IPS-18c (cell line): ENCODE results near the gene MAP4K3.
"Not testable (repeated sequence)": the region's sequence is repeated elsewhere in the genome, so short reads cannot be mapped to it uniquely, and the experiment has no call there.

ENCODE experiments used
- H3K4me3 ChIP-seq: 2 replicates; pipeline ENCODE4 v1.7.0; 2013; ENCODE audit warnings: low read depth, mild to moderate bottlenecking, low read length, moderate library complexity; ENCODE audit not compliant: insufficient read depth
- H3K9me3 ChIP-seq: one replicate; pipeline ENCODE4 v1.6.1; 2013; ENCODE audit warnings: mild to moderate bottlenecking, low read length, moderate library complexity; ENCODE audit not compliant: control insufficient read depth, insufficient read depth

Gene MAP4K3

GRCh38 chr2:39300044-39300978 is 136.8 kb downstream of the MAP4K3 start:
- H3K4me3 ChIP-seq = no peak overlapping the region
- H3K9me3 ChIP-seq = no peaks in the 10 kb centered on the region

GRCh38 chr2:39290433-39290832 is 146.7 kb downstream of the MAP4K3 start:
- Histone ChIP-seq H3K9me3 (no peaks in the 10 kb centered on the region), H3K4me3 (no peak overlapping the region)

DNA sequence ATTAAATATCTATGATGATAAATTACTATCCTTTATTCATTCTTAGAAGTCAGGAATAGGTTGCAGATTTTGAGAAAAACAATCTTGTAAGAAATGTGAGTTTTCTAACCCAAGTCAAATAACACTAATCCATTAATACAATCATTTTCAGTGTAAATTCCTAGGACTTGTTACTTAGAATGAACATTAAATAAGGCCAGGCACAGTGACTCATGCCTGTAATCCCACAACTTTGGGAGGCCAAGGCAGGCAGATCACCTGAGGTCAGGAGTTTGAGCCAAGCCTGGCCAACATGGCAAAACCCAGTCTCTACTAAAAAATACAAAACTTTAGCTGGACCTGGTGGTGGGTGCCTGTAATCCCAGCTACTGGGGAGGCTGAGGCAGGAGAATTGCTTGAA is 147.5 kb downstream of the MAP4K3 start:
- H3K4me3 ChIP-seq = no peak overlapping the region

DNA sequence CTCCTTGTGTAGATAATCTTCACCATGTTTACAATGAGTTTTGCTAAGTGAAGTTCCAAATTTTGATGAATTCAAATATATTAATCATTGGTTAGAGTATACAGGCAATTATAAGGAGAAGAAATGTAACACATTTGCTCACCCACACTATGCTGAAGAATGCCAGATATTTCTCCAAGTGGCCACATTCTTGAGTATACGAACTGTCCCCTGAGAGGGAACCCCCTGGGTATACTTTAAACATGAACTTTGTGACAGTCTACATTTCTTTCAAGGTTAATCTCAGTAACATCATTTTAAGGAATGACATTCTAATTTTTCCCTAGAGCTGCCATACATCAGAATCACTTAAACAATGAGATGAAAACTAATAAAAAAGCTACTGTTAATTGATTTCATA is 153.5 kb downstream of the MAP4K3 start:
- H3K4me3 ChIP-seq = no peak overlapping the region
- H3K9me3 ChIP-seq = no peaks in the 10 kb centered on the region

More for the DNA sequence above, 147.5 kb downstream of the MAP4K3 start:
- H3K9me3 ChIP-seq = no peaks in the 10 kb centered on the region

GRCh38 chr2:39281391-39281790 is 155.7 kb downstream of the MAP4K3 start:
- H3K9me3 ChIP-seq = no peaks in the 10 kb centered on the region
- H3K4me3 ChIP-seq = no peak overlapping the region

DNA sequence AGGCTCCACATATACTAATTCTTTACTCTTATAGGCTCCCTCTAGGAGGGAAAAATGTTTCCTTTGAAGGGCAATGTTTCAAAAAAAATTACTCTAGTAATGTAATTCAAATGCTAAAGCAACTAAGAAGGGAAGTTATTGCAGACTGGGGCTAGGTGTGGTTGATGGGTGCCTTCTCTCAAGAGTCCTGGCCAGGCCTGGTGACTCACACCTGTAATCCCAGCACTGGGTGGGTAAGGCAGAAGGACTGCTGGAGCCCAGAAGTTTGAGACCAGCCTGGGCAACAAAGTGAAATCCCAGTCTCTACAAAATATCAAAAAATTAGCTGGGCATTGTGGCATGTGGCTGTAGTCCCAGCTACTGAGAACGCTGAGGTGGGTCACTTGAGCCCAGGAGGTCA is 162.1 kb downstream of the MAP4K3 start:
- no peaks in the 10 kb centered on the region for H3K9me3 ChIP-seq

GRCh38 chr2:39269941-39270340 is 167.1 kb downstream of the MAP4K3 start:
- H3K4me3 ChIP-seq = no peak overlapping the region
- H3K9me3 ChIP-seq = no peaks in the 10 kb centered on the region

More for the DNA sequence above, 162.1 kb downstream of the MAP4K3 start:
- H3K4me3 ChIP-seq = no peak overlapping the region

GRCh38 chr2:39266916-39267434 is 170.1 kb downstream of the MAP4K3 start:
- no peak overlapping the region for H3K4me3 ChIP-seq
- no peaks in the 10 kb centered on the region for H3K9me3 ChIP-seq

DNA sequence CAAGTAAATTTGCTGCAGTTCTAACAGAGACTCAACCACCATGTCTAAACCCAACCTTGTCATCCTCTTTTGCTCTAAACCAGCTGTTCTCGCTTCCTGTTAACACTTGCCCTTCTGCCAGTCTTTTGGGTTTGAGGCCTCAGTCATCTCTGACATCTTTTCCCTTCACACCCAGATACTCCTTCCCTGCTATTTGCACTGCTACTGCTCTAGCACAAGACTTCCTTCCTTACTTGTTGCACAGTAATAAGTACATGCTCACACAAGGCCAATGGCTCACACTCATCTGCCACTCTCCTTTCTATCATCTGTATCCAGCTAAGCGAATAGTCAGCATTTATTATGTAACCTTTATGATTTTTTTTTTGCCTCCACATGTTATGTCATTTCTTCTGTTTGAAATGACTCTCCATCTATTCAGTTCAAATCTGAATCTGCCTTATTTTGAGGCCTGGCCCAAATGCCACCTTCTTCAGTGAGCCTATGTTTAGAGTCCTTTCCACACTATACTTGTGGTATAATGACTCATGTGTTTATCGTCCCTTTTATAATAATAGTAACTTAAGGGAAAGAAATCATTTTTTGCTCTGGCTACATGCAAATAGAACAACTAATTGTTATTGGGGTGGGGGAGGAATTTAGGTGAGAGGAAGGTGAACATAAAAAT is 170.8 kb downstream of the MAP4K3 start:
- H3K4me3 ChIP-seq = no peak overlapping the region
- H3K9me3 ChIP-seq = no peaks in the 10 kb centered on the region

- H3K9me3 ChIP-seq = no peaks in the 10 kb centered on the region
- no peak overlapping the region for H3K4me3 ChIP-seq
These were observed 171.8 kb downstream of the MAP4K3 start for GRCh38 chr2:39265315-39265714.

GRCh38 chr2:39264733-39265132 is 172.4 kb downstream of the MAP4K3 start:
- H3K4me3 ChIP-seq = no peak overlapping the region
- no peaks in the 10 kb centered on the region for H3K9me3 ChIP-seq

GRCh38 chr2:39260087-39260486 is 177.0 kb downstream of the MAP4K3 start:
- H3K4me3 ChIP-seq = no peak overlapping the region
- H3K9me3 ChIP-seq = no peaks in the 10 kb centered on the region

DNA sequence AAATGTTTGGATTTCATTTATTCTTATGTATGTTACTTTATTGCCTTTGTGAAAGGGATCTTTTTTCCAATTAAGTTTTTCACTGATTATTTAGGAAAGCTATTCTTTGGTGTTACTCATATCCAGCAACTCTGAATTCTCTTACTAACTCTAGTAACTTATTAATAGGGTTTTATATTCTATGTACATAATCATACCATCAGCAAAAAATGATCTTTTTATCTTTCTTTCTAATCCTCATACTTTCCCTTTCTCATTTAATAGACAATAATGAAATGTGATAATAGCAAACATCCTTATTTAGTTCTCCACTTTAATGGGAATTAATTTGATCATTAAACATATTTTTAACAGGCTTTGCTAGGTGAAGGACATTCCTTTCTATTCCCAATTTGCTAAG is 181.0 kb downstream of the MAP4K3 start:
- H3K4me3 ChIP-seq = no peak overlapping the region
- no peaks in the 10 kb centered on the region for H3K9me3 ChIP-seq

- Histone ChIP-seq H3K4me3 (no peak overlapping the region), H3K9me3 (no peaks in the 10 kb centered on the region)
These were observed 184.1 kb downstream of the MAP4K3 start for GRCh38 chr2:39252888-39253518.

- Histone ChIP-seq H3K9me3 (no peaks in the 10 kb centered on the region), H3K4me3 (no peak overlapping the region)
These were observed 189.5 kb downstream of the MAP4K3 start for GRCh38 chr2:39247512-39248043.

GRCh38 chr2:39246382-39246980 is 190.6 kb downstream of the MAP4K3 start:
- H3K4me3 ChIP-seq = no peak overlapping the region
- H3K9me3 ChIP-seq = no peaks in the 10 kb centered on the region

DNA sequence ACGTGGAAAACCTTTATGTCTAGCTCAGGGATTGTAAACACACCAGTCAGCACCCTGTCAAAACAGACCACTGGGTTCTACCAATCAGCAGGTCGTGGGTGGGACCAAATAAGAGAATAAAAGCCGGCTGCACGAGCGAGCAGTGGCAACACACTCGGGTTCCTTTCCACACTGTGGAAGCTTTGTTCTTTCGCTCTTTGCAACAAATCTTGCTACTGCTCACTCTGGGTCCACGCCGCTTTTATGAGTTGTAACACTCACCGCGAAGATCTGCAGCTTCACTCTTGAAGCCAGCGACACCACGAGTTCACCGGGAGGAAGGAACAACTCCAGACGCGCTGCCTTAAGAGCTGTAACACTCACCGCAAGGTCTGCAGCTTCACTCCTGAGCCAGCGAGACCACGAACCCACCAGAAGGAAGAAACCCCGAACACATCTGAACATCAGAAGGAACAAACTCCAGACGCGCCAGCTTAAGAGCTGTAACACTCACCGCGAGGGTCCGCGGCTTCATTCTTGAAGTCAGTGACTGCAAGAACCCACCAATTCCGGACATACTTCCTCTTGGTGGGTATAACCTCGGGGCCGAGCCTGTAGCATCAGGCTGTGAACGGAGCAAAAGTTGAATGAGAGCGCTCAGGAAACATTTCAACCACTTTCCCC is 192.0 kb downstream of the MAP4K3 start:
- not testable (repeated sequence) for H3K9me3 ChIP-seq, H3K4me3 ChIP-seq
